Epithelial cell of esophagus (primary cell): Measurements from ENCODE around the gene TDRD9.

Experiments used
- DNase-seq: peaks from one replicate; pipeline ENCODE4 v3.0.0; 2010; ENCODE audit warnings: low read depth
- H3K4me3 ChIP-seq: 2 replicates; pipeline ENCODE4 v1.5.1; 2011; ENCODE audit warnings: mild to moderate bottlenecking, low read length, control low read depth
- CTCF ChIP-seq: IDR thresholded peaks from 2 replicates; pipeline ENCODE4 v1.5.1; 2011; ENCODE audit warnings: low read depth, mild to moderate bottlenecking, low read length, control low read depth, inconsistent platforms; ENCODE audit not compliant: insufficient read depth; ENCODE audit errors: missing control alignments

The TDRD9 gene

GRCh38 chr14:104100171-104101085 is 172.2 kb downstream of the TDRD9 start:
- peak; percentile 59 for DNase-seq
- TF ChIP-seq CTCF: no peak

GRCh38 chr14:104101086-104101621 is 172.9 kb downstream of the TDRD9 start:
- peak; percentile 65 for DNase-seq
- H3K4me3 ChIP-seq: no peak overlapping the region
- no peak for TF ChIP-seq CTCF

More at GRCh38 chr14:104100171-104101085, 172.2 kb downstream of the TDRD9 start:
- no peak overlapping the region for H3K4me3 ChIP-seq

- TF ChIP-seq CTCF: no peak
- H3K4me3 ChIP-seq: no peak overlapping the region
These were observed 173.5 kb downstream of the TDRD9 start for GRCh38 chr14:104101651-104102281.

More at GRCh38 chr14:104101651-104102281, 173.5 kb downstream of the TDRD9 start:
- DNase-seq: no peak
